ENCODE measurements around the gene TNFRSF8.

The TNFRSF8 gene

DNA sequence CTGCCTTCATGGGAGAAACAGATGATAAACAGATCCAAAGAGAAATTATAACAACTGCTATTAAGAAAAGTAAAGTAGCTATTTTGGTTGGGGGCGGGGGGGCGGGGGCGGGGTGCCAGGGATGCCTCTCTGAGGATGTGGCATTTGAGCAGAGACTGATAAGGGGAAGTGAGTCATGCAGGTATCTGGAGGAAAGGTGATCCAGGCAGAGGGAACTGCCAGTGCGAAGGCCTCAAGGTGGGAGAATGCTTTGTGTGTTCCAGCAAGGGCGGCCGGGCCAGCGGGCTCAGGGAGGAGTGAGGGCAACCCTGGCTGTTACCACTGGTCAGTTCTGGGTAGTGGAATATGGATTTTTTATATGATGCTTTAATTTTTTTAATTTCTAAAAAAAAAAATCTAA, 96.7 kb downstream of the TNFRSF8 start:
- Histone ChIP-seq H3K27ac (peak overlapping the region; percentile 97), H3K9me3 (no peaks in the 10 kb centered on the region), H3K4me3 (ENCODE audit: low read depth in 1 of 2, low read length in 1 of 2) (no peak overlapping the region), H3K36me3 (no peaks in the 10 kb centered on the region), H3K27me3 (no peaks in the 10 kb centered on the region), H3K4me1 (ENCODE audit: control insufficient read depth in 1 of 2, insufficient read depth in 1 of 2, low read depth in 1 of 2, low read length in 1 of 2) (peaks cover 97 to 100% of the 10 kb centered on the region in 2 experiments)
- TF ChIP-seq, protein P1, sequence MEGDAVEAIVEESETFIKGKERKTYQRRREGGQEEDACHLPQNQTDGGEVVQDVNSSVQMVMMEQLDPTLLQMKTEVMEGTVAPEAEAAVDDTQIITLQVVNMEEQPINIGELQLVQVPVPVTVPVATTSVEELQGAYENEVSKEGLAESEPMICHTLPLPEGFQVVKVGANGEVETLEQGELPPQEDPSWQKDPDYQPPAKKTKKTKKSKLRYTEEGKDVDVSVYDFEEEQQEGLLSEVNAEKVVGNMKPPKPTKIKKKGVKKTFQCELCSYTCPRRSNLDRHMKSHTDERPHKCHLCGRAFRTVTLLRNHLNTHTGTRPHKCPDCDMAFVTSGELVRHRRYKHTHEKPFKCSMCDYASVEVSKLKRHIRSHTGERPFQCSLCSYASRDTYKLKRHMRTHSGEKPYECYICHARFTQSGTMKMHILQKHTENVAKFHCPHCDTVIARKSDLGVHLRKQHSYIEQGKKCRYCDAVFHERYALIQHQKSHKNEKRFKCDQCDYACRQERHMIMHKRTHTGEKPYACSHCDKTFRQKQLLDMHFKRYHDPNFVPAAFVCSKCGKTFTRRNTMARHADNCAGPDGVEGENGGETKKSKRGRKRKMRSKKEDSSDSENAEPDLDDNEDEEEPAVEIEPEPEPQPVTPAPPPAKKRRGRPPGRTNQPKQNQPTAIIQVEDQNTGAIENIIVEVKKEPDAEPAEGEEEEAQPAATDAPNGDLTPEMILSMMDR (IDR thresholded peaks at IDR 0.05), result no peak

DNA sequence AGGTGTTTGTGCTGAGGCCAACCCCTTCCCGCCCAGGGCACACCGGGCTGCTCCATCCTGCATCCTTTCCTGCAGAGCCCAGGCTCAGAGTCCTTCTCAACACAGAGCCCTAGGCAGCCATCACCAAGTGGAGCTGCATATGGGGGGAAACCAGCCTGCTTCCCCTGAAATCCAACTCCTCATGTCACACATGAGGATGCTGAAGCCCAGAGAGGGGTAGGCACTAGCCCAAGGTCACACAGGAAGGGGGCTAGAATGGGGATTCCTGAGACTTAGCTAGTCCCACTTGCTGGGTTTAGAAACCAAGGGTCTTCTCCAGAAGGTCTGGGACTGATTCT, 98.2 kb downstream of the TNFRSF8 start:
- TF ChIP-seq, protein P1 (IDR thresholded peaks at IDR 0.05), result no peak
- Histone ChIP-seq H3K9me3 (no peaks in the 10 kb centered on the region), H3K27ac (peak overlapping the region; percentile 97), H3K27me3 (no peaks in the 10 kb centered on the region), H3K4me1 (ENCODE audit: control insufficient read depth in 1 of 2, insufficient read depth in 1 of 2, low read depth in 1 of 2, low read length in 1 of 2) (peaks cover 100% of the 10 kb centered on the region in 2 experiments), H3K4me3 (ENCODE audit: low read depth in 1 of 2, low read length in 1 of 2) (peak overlapping the region; percentile 31 to 48), H3K36me3 (no peaks in the 10 kb centered on the region)

DNA sequence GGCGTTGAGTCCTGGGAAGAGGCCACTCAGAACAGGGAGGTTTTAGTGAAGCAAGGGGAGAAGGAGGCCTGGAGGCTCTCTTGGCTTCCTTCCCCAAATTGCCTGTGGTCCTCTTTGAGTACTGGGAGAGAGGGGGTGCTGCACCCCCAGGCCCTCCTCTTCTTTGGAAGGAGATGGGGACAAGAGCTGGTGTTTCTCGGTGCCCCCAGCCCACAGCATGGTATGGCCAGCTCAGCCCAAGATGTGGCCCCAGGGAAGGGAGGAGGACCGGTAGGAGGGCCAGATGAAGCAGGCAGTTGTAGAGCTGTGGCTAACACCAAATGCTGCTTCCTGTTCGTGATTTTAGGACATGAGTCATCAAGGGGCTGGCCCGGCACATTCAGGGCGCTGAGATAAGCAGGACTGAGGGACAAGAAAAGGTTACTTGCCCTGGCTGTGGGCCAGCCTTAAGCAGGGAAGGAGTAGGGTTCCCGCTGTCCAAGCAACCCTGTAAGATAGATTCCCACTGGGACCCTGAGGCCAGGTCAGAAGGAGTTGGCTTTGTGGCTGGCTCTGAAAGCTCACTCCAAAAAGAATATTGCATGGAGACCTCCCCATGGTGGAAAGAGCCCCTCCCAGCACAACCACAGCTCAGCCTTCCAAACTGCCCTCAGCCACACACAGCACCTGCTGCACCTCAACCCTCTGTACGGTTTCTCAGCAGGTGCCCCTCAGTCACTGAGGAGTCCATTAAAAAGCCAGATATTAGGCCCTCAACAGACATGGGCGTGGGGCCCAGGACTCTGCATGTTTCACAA, 98.8 kb downstream of the TNFRSF8 start:
- no peaks in the 10 kb centered on the region for H3K9me3 ChIP-seq
- H3K27ac ChIP-seq, result peak overlapping the region; percentile 97
- peaks cover 98 to 100% of the 10 kb centered on the region in 2 experiments for H3K4me1 ChIP-seq (ENCODE audit: control insufficient read depth in 1 of 2, insufficient read depth in 1 of 2, low read depth in 1 of 2, low read length in 1 of 2)
- no peaks in the 10 kb centered on the region for H3K27me3 ChIP-seq
- no peaks in the 10 kb centered on the region for H3K36me3 ChIP-seq
- TF ChIP-seq, protein P1 (IDR thresholded peaks at IDR 0.05), result no peak
- peak overlapping the region; percentile 43 to 48 for H3K4me3 ChIP-seq (ENCODE audit: low read depth in 1 of 2, low read length in 1 of 2)

DNA sequence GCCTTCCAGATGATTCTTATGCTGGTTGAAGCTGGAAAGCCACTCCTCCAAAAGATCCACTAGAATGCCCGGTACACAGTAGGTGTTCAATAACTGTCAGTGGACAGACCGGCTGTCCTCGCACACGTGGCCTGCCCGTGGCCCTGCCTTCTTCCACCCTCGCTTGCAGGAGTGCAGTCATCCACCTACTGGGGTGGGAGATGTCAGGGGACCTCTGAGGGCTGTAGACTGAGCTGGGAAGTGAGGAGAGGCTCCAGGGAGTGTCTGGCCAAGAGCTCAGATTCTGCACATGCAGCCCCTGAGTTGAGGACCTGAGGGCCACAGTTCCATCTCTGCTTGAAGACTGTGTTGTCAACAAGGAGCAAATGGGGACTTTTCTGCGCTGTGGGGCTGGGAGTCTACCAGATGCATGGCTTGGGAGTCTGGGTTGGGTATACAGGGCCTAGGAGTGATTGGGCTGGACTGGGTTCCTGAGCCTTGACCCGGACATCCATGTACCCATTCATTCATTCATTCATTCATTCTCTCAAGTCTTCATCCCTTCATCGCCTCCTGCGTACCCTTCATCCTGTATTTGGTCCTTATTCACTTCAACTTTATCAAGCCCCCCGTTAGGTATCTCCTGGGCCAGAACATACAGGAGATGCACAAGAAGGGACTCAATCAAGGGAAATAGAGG, 99.5 kb downstream of the TNFRSF8 start:
- Histone ChIP-seq H3K27ac (peak overlapping the region; percentile 97), H3K4me1 (ENCODE audit: control insufficient read depth in 1 of 2, insufficient read depth in 1 of 2, low read depth in 1 of 2, low read length in 1 of 2) (peaks cover 92 to 94% of the 10 kb centered on the region in 2 experiments), H3K4me3 (ENCODE audit: low read depth in 1 of 2, low read length in 1 of 2) (peak overlapping the region; percentile 43 to 48), H3K27me3 (no peaks in the 10 kb centered on the region), H3K36me3 (no peaks in the 10 kb centered on the region), H3K9me3 (no peaks in the 10 kb centered on the region)
- TF ChIP-seq, protein P1 (IDR thresholded peaks at IDR 0.05), result no peak

DNA sequence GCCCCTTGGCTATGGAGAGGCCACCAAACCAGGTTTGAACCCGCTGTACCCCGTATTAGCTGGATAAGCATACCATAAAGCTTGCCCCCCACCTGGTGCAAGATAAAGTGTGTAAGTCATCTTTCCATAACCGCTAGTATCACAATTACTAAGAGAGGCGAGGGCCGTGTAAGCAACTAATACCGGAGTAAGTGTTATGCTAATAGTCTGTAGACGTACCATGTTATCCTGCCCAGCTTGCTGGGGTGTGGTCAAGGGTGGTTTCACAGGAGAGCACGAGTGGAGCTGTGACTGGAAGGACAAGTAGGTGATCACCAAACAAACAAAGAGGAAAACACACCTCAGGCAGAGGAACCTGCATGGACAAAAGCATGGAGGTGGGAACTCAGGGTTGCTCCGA, 100.1 kb downstream of the TNFRSF8 start:
- H3K27ac ChIP-seq, result peak overlapping the region; percentile 97
- TF ChIP-seq, protein P1 (IDR thresholded peaks at IDR 0.05), result no peak
- H3K9me3 ChIP-seq, result no peaks in the 10 kb centered on the region
- no peak overlapping the region for H3K4me3 ChIP-seq (ENCODE audit: low read depth in 1 of 2, low read length in 1 of 2)
- peaks cover under 1% of the 10 kb centered on the region for H3K36me3 ChIP-seq
- peaks cover 89 to 92% of the 10 kb centered on the region in 2 experiments for H3K4me1 ChIP-seq (ENCODE audit: control insufficient read depth in 1 of 2, insufficient read depth in 1 of 2, low read depth in 1 of 2, low read length in 1 of 2)
- no peaks in the 10 kb centered on the region for H3K27me3 ChIP-seq
